Tibial nerve (tissue), 4 donors: ENCODE data around the gene KCTD12.

Experiments used
- EP300 ChIP-seq, 2 donors: sonication (generic); formaldehyde crosslinking; IDR thresholded peaks; one replicate each; pipeline ENCODE4 v1.6.1; 2017; ENCODE audit warnings: antibody characterized with exemption in 2 of 2, mild to moderate bottlenecking in 1 of 2
- POLR2A ChIP-seq, 2 donors: fragments of 450-650 bp; IDR thresholded peaks; one replicate each; pipeline ENCODE4 v1.6.1; 2017; ENCODE audit warnings: antibody characterized with exemption in 2 of 2, mild to moderate bottlenecking in 2 of 2, moderate library complexity in 2 of 2
- TF ChIP-seq, protein P1 (sequence below), 5 experiments: fragments of 200-600 bp in 3 of 5; fragments of 450-650 bp in 2 of 5; sonication (generic) in 3 of 5; IDR thresholded peaks; one replicate each; pipeline ENCODE4 v1.5.1; 2016 to 2019; ENCODE audit warnings: antibody characterized with exemption in 5 of 5, mild to moderate bottlenecking in 3 of 5, moderate library complexity in 2 of 5

DNA sequence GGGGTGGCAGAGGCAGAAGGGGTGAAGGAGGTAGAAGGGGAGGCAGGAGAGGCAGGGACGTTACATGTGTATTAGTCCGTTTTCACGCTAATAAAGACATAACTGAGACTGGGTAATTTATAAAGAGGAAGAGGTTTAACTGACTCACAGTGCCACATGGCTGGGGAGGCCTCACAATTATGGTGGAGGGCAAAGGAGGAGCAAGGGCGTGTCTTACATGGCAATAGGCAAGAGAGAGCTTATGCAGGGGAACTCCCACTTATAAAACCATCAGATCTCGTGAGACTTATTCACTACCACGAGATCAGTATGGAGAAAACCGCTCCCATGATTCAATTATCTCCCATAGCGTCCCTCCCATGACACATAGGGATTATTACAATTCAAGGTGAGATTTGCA is 43.1 kb upstream of the KCTD12 start:
- TF ChIP-seq, protein P1, sequence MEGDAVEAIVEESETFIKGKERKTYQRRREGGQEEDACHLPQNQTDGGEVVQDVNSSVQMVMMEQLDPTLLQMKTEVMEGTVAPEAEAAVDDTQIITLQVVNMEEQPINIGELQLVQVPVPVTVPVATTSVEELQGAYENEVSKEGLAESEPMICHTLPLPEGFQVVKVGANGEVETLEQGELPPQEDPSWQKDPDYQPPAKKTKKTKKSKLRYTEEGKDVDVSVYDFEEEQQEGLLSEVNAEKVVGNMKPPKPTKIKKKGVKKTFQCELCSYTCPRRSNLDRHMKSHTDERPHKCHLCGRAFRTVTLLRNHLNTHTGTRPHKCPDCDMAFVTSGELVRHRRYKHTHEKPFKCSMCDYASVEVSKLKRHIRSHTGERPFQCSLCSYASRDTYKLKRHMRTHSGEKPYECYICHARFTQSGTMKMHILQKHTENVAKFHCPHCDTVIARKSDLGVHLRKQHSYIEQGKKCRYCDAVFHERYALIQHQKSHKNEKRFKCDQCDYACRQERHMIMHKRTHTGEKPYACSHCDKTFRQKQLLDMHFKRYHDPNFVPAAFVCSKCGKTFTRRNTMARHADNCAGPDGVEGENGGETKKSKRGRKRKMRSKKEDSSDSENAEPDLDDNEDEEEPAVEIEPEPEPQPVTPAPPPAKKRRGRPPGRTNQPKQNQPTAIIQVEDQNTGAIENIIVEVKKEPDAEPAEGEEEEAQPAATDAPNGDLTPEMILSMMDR (IDR thresholded peaks at IDR 0.05), result no peak
- TF ChIP-seq EP300 (IDR thresholded peaks at IDR 0.05) (no peak), POLR2A (IDR thresholded peaks at IDR 0.05) (no peak)
